Left ventricle myocardium inferior (tissue), 1 donor: ENCODE data around the gene IQGAP2. TPM values are rescaled to one million over a fixed set of nuclear protein-coding genes. Genes with fewer than 3 reads are reported as not detected.

Experiments
- DNase-seq: peaks from one replicate; pipeline ENCODE4 v3.0.0-alpha.2; 2020
- H3K27ac ChIP-seq: fragments of 200-600 bp; replicated peaks from 2 replicates; pipeline ENCODE4 v1.8.0; 2021
- H3K27me3 ChIP-seq: fragments of 200-600 bp; 2 replicates; pipeline ENCODE4 v1.8.0; 2021; ENCODE audit warnings: low read depth
- H3K36me3 ChIP-seq: fragments of 200-600 bp; 2 replicates; pipeline ENCODE4 v1.8.0; 2021
- H3K4me1 ChIP-seq: fragments of 200-600 bp; 2 replicates; pipeline ENCODE4 v1.8.0; 2021
- H3K4me3 ChIP-seq: fragments of 200-600 bp; 2 replicates; pipeline ENCODE4 v1.8.0; 2021; ENCODE audit warnings: mild to moderate bottlenecking, moderate library complexity
- H3K9me3 ChIP-seq: fragments of 200-600 bp; replicated peaks from 2 replicates; pipeline ENCODE4 v1.8.0; 2021
- intact Hi-C: fragments of 100-400 bp; cut with micrococcal nuclease; formaldehyde crosslinking; loops from one replicate; pipeline ENCODE4 v1.11.0; 2022
- total RNA-seq: library from RNA; stranded (reverse); fragmentation: NEBNext Ultra II Directional; extraction: Animal tissue kit (Norgen Biotek cat#: 25700); gene quantifications from one replicate; pipeline ENCODE4 v1.2.1, GENCODE V29; 2021
- TF ChIP-seq, protein P1 (sequence below): fragments of 200-600 bp; IDR thresholded peaks from 2 replicates; pipeline ENCODE4 v1.8.0; 2021; ENCODE audit warnings: antibody characterized with exemption, mild to moderate bottlenecking, borderline replicate concordance
- donor health status: DM: no; HTN: yes; CAD: no; lungs with severe emphysema.

The IQGAP2 gene
- total RNA-seq, 1 donor from 2014 or later, result 4.1 TPM

DNA sequence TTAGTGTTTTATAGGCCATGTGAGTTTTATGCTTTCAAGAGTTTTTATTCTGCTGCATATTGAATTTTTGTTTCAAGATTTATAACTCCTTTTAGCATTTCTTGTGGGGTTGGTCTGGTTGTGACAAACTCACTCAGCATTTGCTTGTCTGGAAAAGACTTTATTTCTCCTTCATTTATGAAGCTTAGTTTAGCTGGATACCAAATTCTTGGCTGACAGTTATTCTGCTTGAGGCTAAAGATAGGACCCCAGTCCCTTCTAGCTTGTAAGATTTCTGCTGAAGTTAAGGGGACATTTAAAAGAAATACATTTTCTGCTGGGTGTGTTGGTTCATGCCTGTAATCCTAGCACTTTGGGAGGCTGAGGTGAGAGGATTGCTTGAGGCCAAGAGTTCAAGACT, 36.8 kb downstream of the IQGAP2 start:
- no peaks in the 10 kb centered on the region for H3K4me1 ChIP-seq
- no peaks in the 10 kb centered on the region for H3K36me3 ChIP-seq
- peaks cover 29% of the 10 kb centered on the region for H3K9me3 ChIP-seq
- no peak overlapping the region for H3K4me3 ChIP-seq
- intact Hi-C loops, result no loop called here
- H3K27me3 ChIP-seq, result no peaks in the 10 kb centered on the region
- DNase-seq, result no peak
- no peak overlapping the region for H3K27ac ChIP-seq
- TF ChIP-seq, protein P1, sequence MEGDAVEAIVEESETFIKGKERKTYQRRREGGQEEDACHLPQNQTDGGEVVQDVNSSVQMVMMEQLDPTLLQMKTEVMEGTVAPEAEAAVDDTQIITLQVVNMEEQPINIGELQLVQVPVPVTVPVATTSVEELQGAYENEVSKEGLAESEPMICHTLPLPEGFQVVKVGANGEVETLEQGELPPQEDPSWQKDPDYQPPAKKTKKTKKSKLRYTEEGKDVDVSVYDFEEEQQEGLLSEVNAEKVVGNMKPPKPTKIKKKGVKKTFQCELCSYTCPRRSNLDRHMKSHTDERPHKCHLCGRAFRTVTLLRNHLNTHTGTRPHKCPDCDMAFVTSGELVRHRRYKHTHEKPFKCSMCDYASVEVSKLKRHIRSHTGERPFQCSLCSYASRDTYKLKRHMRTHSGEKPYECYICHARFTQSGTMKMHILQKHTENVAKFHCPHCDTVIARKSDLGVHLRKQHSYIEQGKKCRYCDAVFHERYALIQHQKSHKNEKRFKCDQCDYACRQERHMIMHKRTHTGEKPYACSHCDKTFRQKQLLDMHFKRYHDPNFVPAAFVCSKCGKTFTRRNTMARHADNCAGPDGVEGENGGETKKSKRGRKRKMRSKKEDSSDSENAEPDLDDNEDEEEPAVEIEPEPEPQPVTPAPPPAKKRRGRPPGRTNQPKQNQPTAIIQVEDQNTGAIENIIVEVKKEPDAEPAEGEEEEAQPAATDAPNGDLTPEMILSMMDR, result no peak

DNA sequence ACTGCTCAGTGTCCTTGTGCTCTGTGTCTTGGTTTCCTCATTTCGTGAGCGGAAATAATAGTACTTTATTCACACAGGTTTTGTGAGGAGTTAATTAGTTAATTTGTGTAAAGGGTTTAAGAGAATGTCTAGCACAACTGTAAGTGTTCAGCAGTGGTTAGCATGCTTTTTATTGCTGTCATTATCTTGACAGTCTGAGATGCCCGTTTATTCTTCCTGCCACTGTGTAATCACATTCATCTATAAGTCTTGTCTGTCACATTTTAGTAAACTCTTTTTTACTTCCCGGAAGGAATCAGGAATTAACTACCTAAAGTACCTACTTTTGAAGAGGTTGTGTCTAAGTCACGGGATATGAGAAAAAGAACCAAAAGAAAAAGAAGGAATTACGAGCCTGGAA, 38.0 kb downstream of the IQGAP2 start:
- intact Hi-C loops, result no loop called here
- Histone ChIP-seq H3K4me3 (no peak overlapping the region), H3K36me3 (no peaks in the 10 kb centered on the region), H3K27ac (no peak overlapping the region), H3K4me1 (no peaks in the 10 kb centered on the region), H3K27me3 (no peaks in the 10 kb centered on the region), H3K9me3 (peaks cover 20% of the 10 kb centered on the region)
- TF ChIP-seq, protein P1, result no peak
- no peak for DNase-seq

DNA sequence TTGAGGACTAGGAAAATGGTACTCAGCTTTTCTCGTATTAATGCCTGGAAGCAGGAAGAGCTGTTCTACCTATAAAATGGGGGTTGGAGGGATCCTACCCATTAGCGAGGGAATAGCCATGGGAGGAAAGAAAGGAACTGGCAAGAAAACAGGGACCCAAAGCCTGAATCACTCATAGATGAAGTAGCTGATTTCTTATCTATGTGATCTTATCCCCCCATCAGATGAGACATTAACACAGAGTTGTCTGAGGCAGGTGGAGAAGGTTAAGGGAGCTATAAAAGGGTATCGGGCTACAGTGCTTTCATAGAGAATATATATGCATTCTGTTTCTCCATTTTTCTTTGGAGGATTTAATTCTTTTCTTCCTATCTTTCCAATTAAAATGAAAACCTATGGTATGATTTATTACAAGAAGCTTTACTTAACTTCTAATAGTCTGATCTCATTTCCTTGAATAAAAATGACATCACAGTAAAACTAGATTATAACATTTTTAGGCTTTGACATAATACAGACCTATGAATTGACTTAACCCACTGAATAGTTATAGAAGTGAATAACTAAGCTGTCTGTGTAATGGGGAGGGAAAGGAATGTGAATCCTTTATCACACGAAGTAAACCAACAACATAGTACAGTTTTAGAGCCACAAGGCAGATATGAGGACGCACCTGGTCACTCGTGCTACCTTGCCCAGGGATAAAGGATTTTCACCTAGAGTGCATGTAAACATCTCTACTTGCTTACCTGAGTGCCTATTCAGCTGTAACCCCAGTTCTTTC, 39.0 kb downstream of the IQGAP2 start:
- intact Hi-C loops, result no loop called here
- H3K9me3 ChIP-seq, result peaks cover 17% of the 10 kb centered on the region
- no peak for DNase-seq
- no peaks in the 10 kb centered on the region for H3K36me3 ChIP-seq
- TF ChIP-seq, protein P1, result no peak
- H3K27ac ChIP-seq, result no peak overlapping the region
- peaks cover under 1% of the 10 kb centered on the region for H3K27me3 ChIP-seq
- no peak overlapping the region for H3K4me3 ChIP-seq
- H3K4me1 ChIP-seq, result no peaks in the 10 kb centered on the region

DNA sequence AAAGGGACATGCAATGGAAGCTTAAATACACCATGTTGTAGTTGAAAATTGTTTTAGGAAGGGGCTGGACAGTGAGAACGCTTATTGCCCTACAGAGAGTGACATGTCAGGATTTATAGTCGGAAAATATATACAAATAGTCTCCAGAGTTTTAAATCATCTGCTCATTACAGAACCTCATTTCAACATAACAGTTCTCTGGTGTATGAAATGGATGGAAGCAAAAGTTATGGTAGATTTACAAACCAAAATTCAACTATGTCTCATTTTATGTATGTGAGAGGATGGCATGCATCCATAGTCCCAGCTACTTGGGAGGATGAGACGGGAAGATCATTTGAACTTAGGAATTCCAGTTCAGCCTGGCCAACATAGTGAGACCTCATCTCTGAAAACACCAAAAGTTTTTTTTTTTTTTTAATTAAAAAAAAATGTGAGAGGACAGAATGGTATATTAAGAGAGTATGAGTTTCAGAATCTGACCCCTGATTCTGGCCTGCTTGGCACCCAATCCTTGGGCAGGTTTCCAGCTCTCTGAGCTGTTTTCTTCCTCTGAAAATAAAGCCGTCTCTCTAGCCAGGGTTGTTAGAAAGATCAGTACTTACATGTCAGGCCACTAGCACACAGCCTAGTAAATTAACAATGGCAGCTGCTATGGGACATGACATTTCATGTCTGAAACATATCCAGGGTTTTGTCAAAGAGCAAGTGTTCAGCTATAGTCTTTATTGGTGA, 40.1 kb downstream of the IQGAP2 start:
- Histone ChIP-seq H3K4me3 (no peak overlapping the region), H3K4me1 (no peaks in the 10 kb centered on the region), H3K36me3 (no peaks in the 10 kb centered on the region), H3K27ac (no peak overlapping the region), H3K27me3 (peaks cover 10% of the 10 kb centered on the region), H3K9me3 (peaks cover 10% of the 10 kb centered on the region)
- TF ChIP-seq, protein P1, result no peak
- no peak for DNase-seq
- intact Hi-C loops, result no loop called here

DNA sequence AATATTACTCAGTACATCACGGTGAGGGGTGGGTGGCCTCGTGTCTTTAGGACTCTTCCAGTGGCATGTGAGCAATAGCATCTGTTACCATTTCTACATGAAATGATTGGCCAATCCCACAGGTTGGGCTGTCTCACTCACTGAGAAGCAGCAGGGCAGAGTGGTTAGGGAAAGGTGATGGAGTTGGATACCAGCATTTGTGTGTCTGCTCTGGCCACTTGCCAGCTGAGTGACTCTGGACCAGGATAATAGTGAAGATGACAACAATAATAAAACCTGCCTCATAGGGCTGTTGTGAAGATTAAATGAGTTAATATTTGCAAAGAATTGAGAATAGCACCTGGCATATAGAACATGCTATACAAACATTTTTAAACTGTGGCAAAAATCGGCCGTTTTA, 42.0 kb downstream of the IQGAP2 start:
- H3K36me3 ChIP-seq, result no peaks in the 10 kb centered on the region
- TF ChIP-seq, protein P1, result no peak
- intact Hi-C loops, result no loop called here
- peaks cover 20% of the 10 kb centered on the region for H3K27me3 ChIP-seq
- DNase-seq, result no peak
- H3K27ac ChIP-seq, result no peak overlapping the region
- H3K9me3 ChIP-seq, result peaks cover 5% of the 10 kb centered on the region
- H3K4me3 ChIP-seq, result no peak overlapping the region
- no peaks in the 10 kb centered on the region for H3K4me1 ChIP-seq
